SK-N-SH (cell line): Measurements from ENCODE around the gene NFRKB.

Source experiments
- GABPA ChIP-seq: IDR thresholded peaks from 2 replicates; pipeline ENCODE4 v1.4.0; 2012; ENCODE audit warnings: low read depth, mild to moderate bottlenecking
- PBX3 ChIP-seq: IDR thresholded peaks from 2 replicates; pipeline ENCODE4; 2012
- RFX5 ChIP-seq: IDR thresholded peaks from 2 replicates; pipeline ENCODE4 v1.6.1; 2012; ENCODE audit warnings: mild to moderate bottlenecking, improper control_type of control experiment, low read length

- TF ChIP-seq PBX3: no peak
- no peak for TF ChIP-seq RFX5
- no peak for TF ChIP-seq GABPA
Measured at GRCh38 chr11:129865701-129866100, 29.7 kb downstream of the NFRKB start.
